NCI-H146 (cell line): Measurements from ENCODE around the gene ELAC2.

Experiments
- DNase-seq: peaks from one replicate; lab custom pipeline; 2025; lab: John Stamatoyannopoulos, UW

Gene ELAC2

GRCh38 chr17:13016881-13017654 is 759 bp downstream of the ELAC2 start:
- peak; percentile 52 for DNase-seq

DNA sequence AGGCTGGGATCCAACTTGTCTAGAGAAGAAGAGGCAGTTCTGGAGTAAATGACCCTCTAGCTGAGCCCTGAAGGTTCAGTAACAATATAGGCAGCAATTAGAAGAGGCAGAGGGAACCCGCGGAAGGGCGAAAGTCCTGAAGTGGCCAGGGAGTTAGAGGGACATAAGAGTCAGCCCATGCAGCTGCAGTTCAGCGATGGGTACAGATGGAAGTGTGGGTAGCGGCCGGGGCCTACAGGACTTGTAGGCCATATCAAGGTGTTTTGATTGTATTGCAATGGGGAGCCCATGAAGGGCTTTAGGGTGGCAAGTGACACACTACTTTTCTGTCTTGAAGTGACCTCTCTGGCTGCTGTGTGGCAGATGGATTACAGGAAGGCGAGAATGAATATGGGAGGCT is 3.0 kb downstream of the ELAC2 start:
- DNase-seq, result no peak

DNA sequence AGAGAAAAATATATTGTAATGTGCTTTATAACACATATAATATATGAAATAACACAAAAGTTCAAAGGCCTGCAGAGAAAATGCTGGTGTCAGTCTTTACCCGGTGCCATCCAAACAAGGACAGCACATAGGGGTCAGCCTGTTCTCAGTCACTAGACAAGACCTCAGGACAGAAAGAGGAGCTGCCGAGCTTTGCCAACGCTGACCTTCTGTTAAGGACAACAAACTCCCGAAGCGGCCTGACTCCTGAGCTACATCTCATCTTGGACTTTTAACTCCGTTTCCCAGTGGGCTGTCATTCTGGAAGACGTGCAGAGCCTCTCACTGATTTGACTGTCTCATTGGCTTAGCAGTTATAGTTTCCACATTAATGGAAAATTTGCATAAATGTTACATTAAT is 6.9 kb downstream of the ELAC2 start:
- no peak for DNase-seq

GRCh38 chr17:13008461-13008860 is 9.4 kb downstream of the ELAC2 start:
- no peak for DNase-seq

- no peak for DNase-seq
These were observed 12.3 kb downstream of the ELAC2 start for GRCh38 chr17:13005530-13005929.

DNA sequence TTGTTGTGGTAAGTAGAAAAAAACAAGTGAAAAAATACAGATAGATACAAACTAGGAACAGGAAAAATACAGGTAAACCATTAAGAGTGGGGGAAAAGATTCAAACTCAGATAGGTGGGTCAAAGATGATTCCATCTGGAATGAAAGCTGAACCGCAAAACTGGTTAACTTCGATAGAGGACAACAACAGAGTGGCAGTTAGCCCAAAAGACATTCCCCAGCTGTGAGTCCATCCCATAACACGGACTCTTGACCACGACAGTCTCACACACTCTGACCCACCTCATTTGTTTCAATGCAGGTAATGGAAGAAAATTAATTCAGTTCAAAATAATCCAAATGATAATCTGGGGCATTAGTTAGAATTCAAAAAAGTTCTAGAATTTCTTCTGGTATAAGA is 13.5 kb downstream of the ELAC2 start:
- no peak for DNase-seq

GRCh38 chr17:13003927-13004326 is 13.9 kb downstream of the ELAC2 start:
- DNase-seq, result no peak

- DNase-seq, result no peak
These were observed 14.4 kb downstream of the ELAC2 start for GRCh38 chr17:13003454-13003851.

DNA sequence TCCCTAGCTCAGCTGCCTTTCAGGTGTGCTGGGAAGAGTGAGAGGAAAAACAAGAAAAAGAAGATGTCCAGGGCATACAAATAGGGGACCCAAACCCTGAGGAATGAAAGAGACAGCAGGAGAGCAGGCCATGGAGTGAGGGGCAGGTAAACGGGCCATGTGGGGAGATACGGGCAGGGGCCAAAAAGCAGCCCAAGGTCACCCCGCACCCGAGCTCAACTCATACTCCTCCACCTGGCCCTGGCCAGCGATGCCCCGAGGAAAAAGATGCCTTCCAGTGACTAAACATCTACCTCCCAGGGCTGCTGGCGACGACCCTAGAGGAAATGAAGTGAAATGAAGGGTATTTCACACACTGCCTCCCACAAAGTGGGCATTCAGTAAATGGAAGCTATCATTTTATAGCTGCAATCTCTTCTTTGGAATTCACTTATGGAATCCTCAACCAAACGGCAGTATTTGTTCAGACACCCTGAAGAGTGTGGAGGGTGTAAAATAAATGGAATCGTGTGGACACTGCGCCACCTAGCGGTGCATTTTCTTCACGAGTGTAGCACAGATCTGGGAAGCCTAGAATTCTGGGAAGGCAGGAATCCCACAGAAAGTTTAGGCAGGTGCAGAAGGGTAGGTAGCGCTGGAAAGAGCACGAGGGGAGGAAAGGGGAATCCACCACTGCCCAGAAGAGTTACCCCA is 14.9 kb downstream of the ELAC2 start:
- peak; percentile 46 for DNase-seq

GRCh38 chr17:13001991-13002615 is 15.7 kb downstream of the ELAC2 start:
- DNase-seq, result peak; percentile 36

GRCh38 chr17:13000561-13000960 is 17.3 kb downstream of the ELAC2 start:
- no peak for DNase-seq

DNA sequence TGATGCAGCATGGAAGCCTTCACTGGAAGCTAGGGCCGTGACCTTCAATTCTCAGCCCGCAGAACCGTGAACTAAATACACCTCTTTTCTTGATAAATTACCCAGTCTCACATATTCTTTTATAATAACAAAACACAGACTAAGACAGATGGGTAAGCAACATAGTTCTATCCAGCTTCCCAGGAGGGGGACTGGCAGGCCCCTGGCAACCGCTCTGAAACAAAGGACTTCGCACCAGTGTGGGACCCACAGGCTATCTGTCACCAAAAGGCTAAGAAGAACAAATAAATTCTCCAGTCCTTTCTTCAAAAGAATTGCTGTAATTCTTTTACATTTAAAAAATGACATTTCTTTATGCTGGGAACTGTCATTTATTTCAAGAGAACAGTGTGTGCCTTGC is 19.0 kb downstream of the ELAC2 start:
- no peak for DNase-seq

DNA sequence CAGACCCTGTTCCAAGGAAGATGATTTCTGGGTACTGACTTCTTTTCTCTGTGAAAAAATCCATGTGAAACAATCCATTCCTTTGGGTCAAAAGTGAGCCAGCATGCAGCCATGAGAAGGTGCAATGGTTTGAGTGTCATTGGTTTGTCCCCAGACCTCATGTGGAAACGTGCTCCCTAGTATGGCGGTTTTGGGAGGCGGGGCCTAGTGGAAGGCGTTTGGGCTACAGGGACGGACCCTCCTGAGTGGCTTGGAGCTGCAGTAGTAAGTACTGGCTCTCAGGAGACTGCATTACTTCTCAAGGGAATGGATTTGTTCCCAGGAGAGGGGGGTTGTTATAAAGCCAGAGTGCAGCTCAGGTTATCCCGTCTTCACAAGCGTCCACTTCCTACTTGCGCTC is 19.4 kb downstream of the ELAC2 start:
- DNase-seq, result no peak

DNA sequence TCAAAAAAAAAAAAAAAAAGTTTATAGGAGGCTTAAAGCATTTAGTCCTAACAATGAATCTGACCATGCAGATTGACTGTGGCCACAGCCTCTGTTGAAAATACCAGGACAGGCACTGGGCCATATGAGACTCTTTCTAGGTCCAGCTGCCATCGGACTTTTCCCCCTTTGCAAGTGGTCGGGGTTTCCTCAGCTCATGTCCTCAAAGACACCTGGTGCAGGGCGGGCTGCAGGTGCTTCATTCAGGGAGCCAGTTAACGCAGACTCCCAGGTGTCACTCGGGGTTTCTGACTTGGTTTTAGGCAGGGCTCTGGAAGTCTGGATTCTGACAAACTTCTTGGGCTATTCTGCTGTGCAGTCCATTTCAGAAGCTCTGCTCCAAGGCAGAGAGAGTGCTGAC is 20.9 kb downstream of the ELAC2 start:
- no peak for DNase-seq

DNA sequence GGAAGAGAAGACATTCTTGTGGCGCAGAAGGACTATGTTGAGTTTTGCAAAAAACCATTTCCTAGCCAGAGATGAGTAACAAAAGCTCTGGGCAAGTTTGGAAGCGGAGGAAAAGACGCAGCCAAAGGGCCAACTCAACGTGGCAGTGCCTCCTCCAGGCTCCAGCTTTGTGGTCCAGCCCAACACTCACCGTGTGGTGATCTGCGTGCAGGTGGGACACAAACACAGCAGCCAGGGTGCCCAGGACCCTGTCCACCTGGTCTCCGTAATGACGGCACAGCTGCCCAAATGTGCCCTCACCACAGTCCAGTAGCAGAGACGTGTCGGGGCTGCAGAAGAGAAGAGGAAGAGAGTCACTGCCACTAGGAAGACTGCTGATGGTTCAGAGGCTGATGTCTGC is 21.5 kb downstream of the ELAC2 start:
- no peak for DNase-seq

DNA sequence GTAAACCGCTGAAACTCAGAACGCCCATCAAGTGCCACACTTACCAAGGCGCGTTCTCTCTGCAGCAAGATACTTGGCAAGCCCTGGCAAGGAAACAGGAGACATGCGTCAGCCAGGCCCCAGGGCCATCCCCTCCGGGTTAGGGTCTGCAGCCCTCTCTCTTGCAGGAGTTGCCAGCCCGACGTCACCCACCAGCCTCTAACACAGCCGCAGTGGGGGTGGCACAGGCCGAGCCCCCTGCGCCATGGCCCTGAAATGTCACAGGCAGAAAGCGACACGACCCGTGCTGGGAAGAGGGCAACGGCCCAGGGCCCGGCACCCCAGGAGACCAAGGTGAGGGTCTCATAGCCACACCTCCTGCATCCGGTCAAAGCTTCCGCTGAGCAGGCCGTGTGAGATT is 21.9 kb downstream of the ELAC2 start:
- DNase-seq, result no peak

DNA sequence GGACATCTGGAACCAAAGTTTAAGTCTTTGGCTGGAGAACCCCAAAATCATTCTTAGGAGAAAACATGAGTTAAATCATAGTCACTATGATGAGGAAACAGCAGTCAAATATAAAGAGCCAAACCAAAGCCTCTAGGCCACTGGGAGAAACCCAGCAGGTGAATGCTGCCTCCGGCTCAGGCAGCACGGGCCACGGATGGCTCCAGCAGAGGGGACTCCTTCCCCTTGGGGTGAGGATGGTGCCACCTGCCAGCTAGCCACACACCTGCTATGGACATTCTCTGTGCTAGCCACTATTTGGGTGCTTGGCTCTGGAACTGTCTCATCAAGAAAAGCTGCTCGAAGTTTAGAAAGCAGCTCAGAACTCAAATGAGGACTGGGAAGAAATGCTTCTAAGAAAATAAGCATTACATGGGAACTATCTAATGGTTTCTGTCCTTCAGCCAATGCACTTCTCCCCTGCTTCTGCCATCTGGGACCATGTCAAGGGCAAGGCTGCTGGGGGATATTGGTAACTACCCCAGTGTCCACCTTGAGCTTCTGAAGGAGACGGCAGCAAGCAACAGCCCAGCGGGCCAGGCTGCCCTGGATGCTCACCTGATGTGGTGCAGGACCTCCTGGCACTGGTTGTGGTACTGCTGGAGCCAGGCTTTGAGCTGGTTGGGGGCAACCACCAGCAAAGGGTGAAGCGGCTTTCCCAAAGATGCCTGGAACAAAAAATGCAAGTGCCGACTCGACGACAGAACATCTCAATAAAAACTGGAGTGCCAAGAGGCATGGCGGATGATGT is 22.5 kb downstream of the ELAC2 start:
- DNase-seq, result no peak

DNA sequence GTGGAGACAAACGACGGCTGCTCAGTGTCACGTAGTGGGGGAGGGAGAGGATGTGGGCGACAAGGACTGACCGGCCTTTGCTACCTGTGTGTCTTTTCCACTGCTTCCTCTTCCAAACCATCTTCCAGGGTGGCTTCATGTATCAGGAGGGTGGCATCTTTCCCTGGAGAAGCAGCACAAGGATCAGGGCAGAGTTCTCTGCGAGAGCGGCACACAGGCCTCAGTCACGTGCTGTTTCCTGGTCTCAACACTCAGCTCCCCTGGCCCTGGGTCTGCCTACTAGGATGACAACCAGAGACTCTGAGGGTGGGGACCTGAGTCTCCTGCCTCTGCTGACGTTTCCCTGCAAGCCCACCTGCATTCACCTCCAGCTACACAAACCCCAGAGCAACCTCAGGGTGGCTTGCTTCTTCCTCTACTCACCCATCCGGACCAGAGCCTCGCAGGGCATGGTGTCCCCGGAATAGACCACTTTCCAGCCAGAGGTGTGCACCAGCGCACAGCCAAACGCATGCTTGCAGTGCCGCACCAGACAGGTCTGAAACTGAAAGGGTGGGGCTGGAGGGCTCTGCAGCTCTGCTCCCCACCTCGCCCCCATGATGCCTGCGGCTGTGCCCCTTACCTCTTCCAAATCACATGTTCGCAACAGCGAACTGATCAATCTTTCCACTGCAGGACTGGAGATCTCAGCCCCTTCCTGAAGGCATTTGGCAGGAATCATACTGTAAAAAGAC is 23.3 kb downstream of the ELAC2 start:
- DNase-seq, result no peak

- no peak for DNase-seq
These were observed 24.2 kb downstream of the ELAC2 start for GRCh38 chr17:12993631-12994030.

DNA sequence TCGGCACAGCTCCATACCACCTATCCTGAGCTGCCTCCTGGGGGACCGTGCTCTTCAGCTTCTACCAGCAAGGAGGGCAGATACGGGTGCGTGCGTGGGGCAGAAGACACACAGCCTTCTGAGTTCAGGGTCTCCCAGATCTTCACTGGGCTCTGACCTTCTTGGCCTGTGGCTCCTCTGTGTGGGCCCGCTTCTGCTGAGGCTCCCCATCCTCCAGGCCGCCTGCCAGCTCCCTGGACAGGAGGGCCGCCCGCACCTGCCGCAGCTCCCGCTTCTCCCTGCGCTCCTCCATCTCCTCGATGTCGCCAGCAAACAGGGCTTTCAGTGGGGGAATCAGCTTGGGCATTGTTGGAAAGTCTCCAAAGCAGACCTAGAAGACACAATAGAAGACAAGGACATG is 25.2 kb downstream of the ELAC2 start:
- DNase-seq, result no peak

DNA sequence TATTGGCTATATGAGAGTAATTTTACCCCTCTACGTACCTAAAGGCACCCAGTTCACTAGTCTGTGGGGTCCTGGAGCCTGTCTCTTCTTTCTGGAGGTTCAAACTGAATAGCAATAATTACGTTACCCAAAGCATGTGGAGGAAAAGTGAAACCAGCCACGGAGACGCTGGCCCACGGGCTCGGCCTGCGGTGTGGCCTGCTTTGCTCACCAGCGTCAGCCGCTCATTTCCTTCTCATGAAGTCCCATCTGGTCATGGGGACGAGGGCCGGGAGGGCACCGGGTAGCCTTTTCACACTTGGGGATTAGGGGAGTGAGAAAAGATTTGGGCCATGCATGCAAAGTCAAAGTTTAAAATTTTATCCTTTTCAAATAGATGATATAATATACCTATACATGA is 26.9 kb downstream of the ELAC2 start:
- DNase-seq, result no peak
